ENCODE measurements around the gene OLFM1.

OLFM1 gene

GRCh38 chr9:135167849-135168655, 80.6 kb downstream of the OLFM1 start:
- DNase-seq (ENCODE audit: low read depth in 1 of 2, low spot score in 1 of 2) = no peak

DNA sequence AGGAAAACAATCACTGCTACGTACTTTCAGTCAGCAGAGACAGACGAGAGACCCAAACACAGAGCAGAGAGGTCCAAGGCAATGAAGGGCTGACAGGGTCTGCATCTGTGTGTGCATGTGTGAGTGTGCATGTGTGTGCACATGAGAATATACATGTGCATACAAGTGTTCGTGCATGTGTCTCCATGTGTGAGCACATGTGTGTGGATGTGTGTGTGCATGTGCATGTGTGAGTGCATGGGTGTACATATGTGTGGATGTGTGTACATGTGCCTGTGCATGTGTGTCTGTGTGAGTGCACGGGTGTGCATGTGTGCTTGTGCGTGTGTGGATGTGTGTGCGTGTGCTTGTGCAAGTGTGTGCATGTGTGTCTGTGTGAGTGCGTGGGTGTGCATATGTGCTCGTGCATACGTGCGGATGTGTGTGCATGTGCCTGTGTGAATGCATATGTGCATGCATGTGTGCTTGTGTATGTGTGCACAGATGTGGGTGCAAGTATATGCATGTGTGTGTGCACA, 82.3 kb downstream of the OLFM1 start:
- DNase-seq (ENCODE audit: low read depth in 1 of 2, low spot score in 1 of 2) = no peak

- no peak for DNase-seq (ENCODE audit: low read depth in 1 of 2, low spot score in 1 of 2)
Measured at GRCh38 chr9:135170535-135170934, 83.1 kb downstream of the OLFM1 start.

All from activated T-helper 1 cell treated with anti-CD3 and anti-CD28 coated beads, Interleukin-2, amount 50 U/mL, for 16 hours (primary cell).